OCI-LY7 (cell line): ENCODE results near the gene LIN9. TPM values are rescaled to one million over a fixed set of nuclear protein-coding genes. Genes with fewer than 3 reads are reported as not detected.
"Not testable (repeated sequence)": the region's sequence is repeated elsewhere in the genome, so short reads cannot be mapped to it uniquely, and the experiment has no call there.

Source experiments
- BruUV-seq: library from RNA; stranded (reverse); fragments of 400-500 nt; replicated peaks from 2 replicates; lab custom pipeline; 2021; lab: Mats Ljungman, UMichigan
- CTCF ChIA-PET: fragments of 300-600 bp; sonication (Branson Sonifier 250); formaldehyde crosslinking; loops from one replicate; lab custom pipeline; 2022; ENCODE audit warnings: antibody characterized with exemption; ENCODE audit not compliant: unreplicated experiment; lab: Charles Lee
- POLR2A ChIA-PET: fragments of 300-600 bp; sonication (Branson Sonifier 250); formaldehyde crosslinking; loops from one replicate; lab custom pipeline; 2022; ENCODE audit warnings: antibody characterized with exemption; lab: Charles Lee
- DNase-seq: peaks from one replicate; pipeline ENCODE4 v3.0.0-alpha.2; 2015; ENCODE audit warnings: low spot score
- H2AFZ ChIP-seq: fragments of 200-600 bp; sonication (generic), shearing (Covaris generic); 2 replicates; pipeline ENCODE4 v1.6.1; 2014; ENCODE audit warnings: mild to moderate bottlenecking, antibody characterized with exemption, low read length, moderate library complexity
- H3K27ac ChIP-seq: fragments of 200-600 bp; sonication (generic); 2 replicates; pipeline ENCODE4 v1.5.1; 2014; ENCODE audit warnings: mixed run types, low read depth, mild to moderate bottlenecking, moderate library complexity, low read length, inconsistent platforms; ENCODE audit not compliant: poor library complexity, severe bottlenecking
- H3K36me3 ChIP-seq: fragments of 200-600 bp; sonication (generic); 2 replicates; pipeline ENCODE4 v1.6.1; 2014; ENCODE audit warnings: mild to moderate bottlenecking, antibody characterized with exemption, low read length, moderate library complexity, mixed read lengths; ENCODE audit not compliant: insufficient read depth
- H3K4me1 ChIP-seq: fragments of 200-600 bp; sonication (generic); 2 replicates; pipeline ENCODE4 v1.5.1; 2014; ENCODE audit warnings: mild to moderate bottlenecking, low read length; ENCODE audit not compliant: insufficient read depth, poor library complexity, severe bottlenecking
- H3K4me2 ChIP-seq: fragments of 200-600 bp; sonication (generic); 2 replicates; pipeline ENCODE4 v1.6.1; 2014; ENCODE audit warnings: mild to moderate bottlenecking, low read length
- H3K4me3 ChIP-seq: fragments of 200-600 bp; sonication (generic); 2 replicates; pipeline ENCODE4 v1.5.1; 2014; ENCODE audit warnings: mild to moderate bottlenecking, low read depth, low read length; ENCODE audit not compliant: poor library complexity, severe bottlenecking
- H3K79me2 ChIP-seq: fragments of 200-600 bp; sonication (generic); 2 replicates; pipeline ENCODE4 v1.6.1; 2016; ENCODE audit warnings: low read depth, mild to moderate bottlenecking, low read length, moderate library complexity, mixed read lengths; ENCODE audit not compliant: insufficient read depth
- H3K9me2 ChIP-seq: fragments of 200-600 bp; sonication (generic); 2 replicates; pipeline ENCODE4 v1.6.1; 2016; ENCODE audit warnings: mild to moderate bottlenecking, low read length, mixed read lengths; ENCODE audit not compliant: insufficient read depth
- H3K9me3 ChIP-seq: fragments of 200-600 bp; sonication (generic); 2 replicates; pipeline ENCODE4 v1.6.1; 2014; ENCODE audit warnings: mild to moderate bottlenecking, mixed run types, low read length, mixed read lengths
- H4K20me1 ChIP-seq: fragments of 200-600 bp; sonication (generic); 2 replicates; pipeline ENCODE4 v1.6.1; 2014; ENCODE audit warnings: mild to moderate bottlenecking, antibody characterized with exemption, low read length, moderate library complexity, mixed read lengths; ENCODE audit not compliant: insufficient read depth
- CTCF ChIP-seq: fragments of 200-600 bp; sonication (generic); conservative IDR thresholded peaks from 2 replicates; pipeline ENCODE4 v1.5.1; 2014; ENCODE audit warnings: mild to moderate bottlenecking, antibody characterized with exemption, low read length, moderate library complexity, mixed read lengths
- EZH2phosphoT487 ChIP-seq: fragments of 200-600 bp; sonication (generic); IDR thresholded peaks from 2 replicates; pipeline ENCODE4 v1.6.1; 2018; ENCODE audit warnings: low read depth, borderline replicate concordance, mild to moderate bottlenecking, mixed run types, antibody characterized with exemption, low read length, moderate library complexity, mixed read lengths
- intact Hi-C: fragments of 100-400 bp; cut with micrococcal nuclease; formaldehyde crosslinking; loops from one replicate; pipeline ENCODE4 v1.10.0; 2022; ENCODE audit not compliant: unreplicated experiment
- total RNA-seq, 2 experiments: library from RNA; depleted of rRNA in 1 of 2; stranded (reverse); fragments of >200 nt in 1 of 2; shearing (Covaris generic) in 1 of 2; gene quantifications; 2 replicates each; pipeline ENCODE4 v1.2.3, GENCODE V29; 2014 to 2022

LIN9 gene
- total RNA-seq, 2 experiments from 2014 or later: 19.7 to 20.1 TPM

GRCh38 chr1:226204198-226204597 is 104.8 kb downstream of the LIN9 start:
- CTCF ChIA-PET: no interaction called here

GRCh38 chr1:226203655-226204054 is 105.3 kb downstream of the LIN9 start:
- TF ChIP-seq CTCF: no peak
- TF ChIP-seq EZH2phosphoT487: no peak
- peak overlapping the region; percentile 51; the same call in 1 of the 2 replicates for H3K4me2 ChIP-seq
- intact Hi-C loops: no loop called here
- no peaks in the 10 kb centered on the region for H3K9me2 ChIP-seq
- peak; percentile 31 for DNase-seq
- H3K9me3 ChIP-seq: no peaks in the 10 kb centered on the region
- POLR2A ChIA-PET: interaction anchor here (1.3 kb wide), 1 partner anchor 30 kb away, joined by 3 read pairs; no protein-coding TSS in a partner anchor
- no peaks in the 10 kb centered on the region for H3K36me3 ChIP-seq
- BruUV-seq: no TSS peak
- H4K20me1 ChIP-seq: no peaks in the 10 kb centered on the region
- peak overlapping the region; percentile 35 for H3K27ac ChIP-seq
- peak overlapping the region; percentile 93 for H2AFZ ChIP-seq
- no peak overlapping the region for H3K4me3 ChIP-seq
- H3K79me2 ChIP-seq: no peaks in the 10 kb centered on the region
- peaks cover 45% of the 10 kb centered on the region for H3K4me1 ChIP-seq
- CTCF ChIA-PET: no interaction called here

More at GRCh38 chr1:226204198-226204597, 104.8 kb downstream of the LIN9 start:
- POLR2A ChIA-PET: no interaction called here
- no peaks in the 10 kb centered on the region for H4K20me1 ChIP-seq
- intact Hi-C loops: no loop called here
- TF ChIP-seq EZH2phosphoT487 (no peak), CTCF (no peak)
- H3K9me2 ChIP-seq: no peaks in the 10 kb centered on the region
- no peaks in the 10 kb centered on the region for H3K36me3 ChIP-seq
- peak overlapping the region; percentile 93; the same call in 1 of the 2 replicates for H2AFZ ChIP-seq
- no peak for DNase-seq
- H3K4me1 ChIP-seq: peaks cover 45% of the 10 kb centered on the region
- no peak overlapping the region for H3K4me3 ChIP-seq
- BruUV-seq: no TSS peak
- H3K27ac ChIP-seq: no peak overlapping the region
- no peaks in the 10 kb centered on the region for H3K9me3 ChIP-seq
- H3K4me2 ChIP-seq: no peak overlapping the region
- H3K79me2 ChIP-seq: no peaks in the 10 kb centered on the region

- H3K4me1 ChIP-seq: peaks cover 45% of the 10 kb centered on the region
- no peak overlapping the region for H3K4me3 ChIP-seq
- POLR2A ChIA-PET: interaction anchor here (0.6 to 3.2 kb wide), 9 partner anchors 30 to 206 kb away, joined by 3 to 16 read pairs (median 4); no protein-coding TSS in a partner anchor
- intact Hi-C loops: no loop called here
- peak overlapping the region; percentile 93 for H2AFZ ChIP-seq
- no peaks in the 10 kb centered on the region for H3K9me3 ChIP-seq
- H3K79me2 ChIP-seq: no peaks in the 10 kb centered on the region
- H3K36me3 ChIP-seq: no peaks in the 10 kb centered on the region
- peak overlapping the region; percentile 51 for H3K4me2 ChIP-seq
- CTCF ChIA-PET: interaction anchor here (0.7 to 1.4 kb wide), 3 partner anchors 21 to 130 kb away, joined by 3 to 5 read pairs (median 4); no protein-coding TSS in a partner anchor
- DNase-seq: no peak
- H4K20me1 ChIP-seq: no peaks in the 10 kb centered on the region
- no peak for TF ChIP-seq CTCF
- no peak for TF ChIP-seq EZH2phosphoT487
- peak overlapping the region; percentile 35 for H3K27ac ChIP-seq
- no TSS peak for BruUV-seq
- no peaks in the 10 kb centered on the region for H3K9me2 ChIP-seq
Observed at GRCh38 chr1:226203240-226203639, 105.7 kb downstream of the LIN9 start.

DNA sequence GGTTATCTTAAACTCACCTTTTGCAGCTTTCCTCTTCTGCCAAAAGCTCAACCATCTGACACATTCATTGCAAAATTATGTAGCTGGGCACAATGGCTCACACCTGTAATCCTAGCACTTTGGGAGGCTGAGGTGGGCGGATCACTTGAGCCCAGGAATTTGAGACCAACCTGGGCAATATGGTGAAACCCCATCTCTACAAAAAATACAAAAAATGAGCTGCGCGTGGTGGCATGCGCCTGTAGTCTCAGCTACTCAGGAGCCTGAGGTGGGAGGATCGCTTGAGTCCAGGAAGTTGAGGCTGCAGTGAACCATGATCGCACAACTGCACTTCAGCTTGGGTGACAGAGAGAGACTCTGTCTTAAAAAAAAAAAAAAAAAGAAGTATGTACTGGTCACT is 106.3 kb downstream of the LIN9 start:
- H3K9me3 ChIP-seq, intact Hi-C loops, BruUV-seq, H3K79me2 ChIP-seq, H3K9me2 ChIP-seq, H3K4me3 ChIP-seq, H4K20me1 ChIP-seq, H3K36me3 ChIP-seq: not testable (repeated sequence)
- ChIA-PET POLR2A (interaction anchor here (0.6 to 3.2 kb wide), 15 partner anchors 9 to 206 kb away, joined by 3 to 16 read pairs (median 4); partner anchors contain the start of gene PARP1), CTCF (interaction anchor here (0.7 to 1.4 kb wide), 5 partner anchors 21 to 202 kb away, joined by 3 to 5 read pairs (median 3); no protein-coding TSS in a partner anchor)
- peak overlapping the region; percentile 93; the same call in 1 of the 2 replicates for H2AFZ ChIP-seq
- H3K4me1 ChIP-seq: peaks cover 45% of the 10 kb centered on the region
- H3K27ac ChIP-seq: peak overlapping the region; percentile 35
- H3K4me2 ChIP-seq: peak overlapping the region; percentile 51
- DNase-seq: peak; percentile 58
